ENCODE results near the gene DDX6. TPM values are rescaled to one million over a fixed set of nuclear protein-coding genes. Genes with fewer than 3 reads are reported as not detected.
"Not testable (repeated sequence)": the region's sequence is repeated elsewhere in the genome, so short reads cannot be mapped to it uniquely, and the experiment has no call there.

The DDX6 gene
- total RNA-seq, 1 experiment from 2014 or later: 51.6 TPM

DNA sequence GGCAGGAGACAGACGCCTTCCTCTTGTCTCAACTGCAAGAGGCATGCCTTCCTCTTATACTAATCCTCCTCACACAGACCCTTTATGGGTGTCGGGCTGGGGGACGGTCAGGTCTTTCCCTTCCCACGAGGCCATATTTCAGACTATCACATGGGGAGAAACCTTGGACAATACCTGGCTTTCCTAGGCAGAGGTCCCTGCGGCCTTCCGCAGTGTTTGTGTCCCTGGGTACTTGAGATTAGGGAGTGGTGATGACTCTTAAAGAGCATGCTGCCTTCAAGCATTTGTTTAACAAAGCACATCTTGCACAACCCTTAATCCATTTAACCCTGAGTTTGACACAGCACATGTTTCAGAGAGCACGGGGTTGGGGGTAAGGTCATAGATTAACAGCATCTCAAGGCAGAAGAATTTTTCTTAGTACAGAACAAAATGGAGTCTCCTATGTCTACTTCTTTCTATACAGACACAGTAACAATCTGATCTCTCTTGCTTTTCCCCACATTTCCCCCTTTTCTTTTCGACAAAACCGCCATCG is 69.4 kb downstream of the DDX6 start:
- not testable (repeated sequence) for DNase-seq, H3K36me3 ChIP-seq, H3K9me3 ChIP-seq, H3K4me3 ChIP-seq, H3K27me3 ChIP-seq

DNA sequence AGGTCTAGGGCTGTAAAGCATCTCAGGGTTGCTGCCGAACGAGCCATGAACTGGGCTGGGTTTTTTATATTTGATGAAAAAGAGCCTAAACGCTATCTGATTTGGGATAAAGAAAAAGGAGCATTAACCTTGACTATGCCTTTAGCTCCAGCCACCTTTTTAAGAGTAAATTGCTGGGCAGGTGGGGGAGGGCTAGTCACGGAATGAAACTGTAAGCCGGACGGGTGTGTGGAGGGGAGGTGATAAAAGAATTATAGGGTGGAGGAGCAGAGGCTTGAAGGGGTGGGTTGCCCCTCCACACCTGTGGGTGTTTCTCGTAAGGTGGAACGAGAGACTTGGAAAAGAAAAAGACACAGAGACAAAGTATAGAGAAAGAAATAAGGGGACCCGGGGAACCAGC is 70.2 kb downstream of the DDX6 start:
- DNase-seq, H3K4me3 ChIP-seq, H3K27me3 ChIP-seq, H3K36me3 ChIP-seq, H3K9me3 ChIP-seq: not testable (repeated sequence)

DNA sequence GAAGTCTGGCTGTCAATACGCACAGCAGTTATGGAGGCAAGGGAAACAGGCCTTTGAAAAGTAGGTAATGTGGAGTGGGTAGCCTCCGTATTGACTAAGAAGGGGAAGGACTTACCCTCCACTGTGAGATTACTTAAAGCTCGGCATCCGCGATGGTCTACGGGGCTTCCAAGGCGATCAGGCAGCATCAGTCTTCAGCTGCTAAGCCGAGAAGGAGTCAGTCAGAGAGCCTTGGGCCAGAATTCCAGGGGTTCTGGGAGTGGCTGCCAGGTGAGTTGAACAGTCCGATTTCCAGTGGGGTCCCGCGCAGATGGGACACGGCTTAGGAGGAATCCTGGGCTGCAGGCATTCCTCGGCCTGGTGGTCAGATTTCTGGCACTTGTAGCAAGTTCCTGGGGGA is 70.9 kb downstream of the DDX6 start:
- not testable (repeated sequence) for H3K27me3 ChIP-seq, DNase-seq, H3K4me3 ChIP-seq, H3K9me3 ChIP-seq, H3K36me3 ChIP-seq

DNA sequence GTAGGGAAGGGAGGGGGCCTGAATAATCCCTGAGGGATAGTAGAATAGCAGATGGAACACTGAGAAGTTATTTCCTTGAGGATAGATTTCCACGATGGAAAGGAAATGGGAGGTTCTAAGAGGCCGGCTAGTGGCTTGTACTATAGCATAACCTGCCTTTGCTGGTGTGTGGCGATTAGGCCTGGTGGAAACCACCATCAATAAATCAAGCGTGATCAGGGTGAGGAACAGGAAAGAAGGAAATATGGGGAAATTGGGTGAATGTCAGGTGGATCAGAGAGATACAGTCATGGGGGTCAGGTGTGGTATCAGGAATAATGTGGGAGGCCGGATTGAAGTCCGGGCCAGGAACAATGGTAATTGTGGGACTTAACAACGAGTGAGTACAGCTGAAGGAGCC is 72.4 kb downstream of the DDX6 start:
- not testable (repeated sequence) for H3K27me3 ChIP-seq, H3K9me3 ChIP-seq, DNase-seq, H3K36me3 ChIP-seq, H3K4me3 ChIP-seq

GRCh38 chr11:118717733-118718132 is 73.2 kb downstream of the DDX6 start:
- not testable (repeated sequence) for DNase-seq, H3K27me3 ChIP-seq, H3K36me3 ChIP-seq, H3K9me3 ChIP-seq, H3K4me3 ChIP-seq

DNA sequence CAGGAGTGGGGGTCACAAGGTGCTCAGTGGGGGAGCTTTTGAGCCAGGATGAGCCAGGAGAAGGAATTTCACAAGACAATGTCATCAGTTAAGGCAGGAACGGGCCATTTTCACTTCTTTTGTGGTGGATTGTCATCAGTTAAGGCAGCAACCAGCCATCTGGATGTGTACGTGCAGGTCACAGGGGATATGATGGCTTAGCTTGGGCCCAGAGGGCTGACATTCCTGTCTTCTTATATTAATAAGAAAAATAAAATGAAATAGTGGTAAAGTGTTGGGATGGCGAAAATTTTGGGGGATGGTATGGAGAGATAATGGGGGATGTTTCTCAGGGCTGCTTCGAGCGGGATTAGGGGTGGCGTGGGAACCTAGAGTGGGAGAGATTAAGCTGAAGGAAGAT is 73.7 kb downstream of the DDX6 start:
- not testable (repeated sequence) for H3K27me3 ChIP-seq

DNA sequence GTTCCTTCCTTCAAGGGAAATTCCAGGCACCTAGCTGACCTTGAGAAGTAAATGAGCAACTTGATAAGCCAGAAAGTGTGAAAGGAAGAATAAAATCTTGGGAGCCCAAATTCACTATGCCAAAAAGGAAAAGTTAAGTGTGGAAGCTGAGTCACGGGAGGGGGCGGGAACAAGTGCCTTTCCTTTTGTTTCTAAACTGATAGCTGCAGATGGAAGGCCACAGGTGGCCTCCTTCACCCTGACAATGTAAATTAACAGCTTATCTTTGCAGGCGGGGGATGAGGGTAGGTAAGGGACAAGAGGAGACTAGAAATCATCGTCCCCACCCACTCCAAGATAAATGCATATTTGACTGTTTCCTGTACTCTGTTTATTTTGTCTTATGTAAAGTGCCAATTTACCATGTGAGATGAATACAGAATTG is 75.1 kb downstream of the DDX6 start:
- Histone ChIP-seq H3K36me3 (no peaks in the 10 kb centered on the region), H3K27me3 (no peaks in the 10 kb centered on the region), H3K9me3 (no peaks in the 10 kb centered on the region), H3K4me3 (no peak overlapping the region)
- no peak for DNase-seq

More for the DNA sequence above, 73.7 kb downstream of the DDX6 start:
- H3K36me3 ChIP-seq, H3K9me3 ChIP-seq, DNase-seq, H3K4me3 ChIP-seq: not testable (repeated sequence)

GRCh38 chr11:118715245-118715831 is 75.6 kb downstream of the DDX6 start:
- no peak for DNase-seq
- no peaks in the 10 kb centered on the region for H3K36me3 ChIP-seq

DNA sequence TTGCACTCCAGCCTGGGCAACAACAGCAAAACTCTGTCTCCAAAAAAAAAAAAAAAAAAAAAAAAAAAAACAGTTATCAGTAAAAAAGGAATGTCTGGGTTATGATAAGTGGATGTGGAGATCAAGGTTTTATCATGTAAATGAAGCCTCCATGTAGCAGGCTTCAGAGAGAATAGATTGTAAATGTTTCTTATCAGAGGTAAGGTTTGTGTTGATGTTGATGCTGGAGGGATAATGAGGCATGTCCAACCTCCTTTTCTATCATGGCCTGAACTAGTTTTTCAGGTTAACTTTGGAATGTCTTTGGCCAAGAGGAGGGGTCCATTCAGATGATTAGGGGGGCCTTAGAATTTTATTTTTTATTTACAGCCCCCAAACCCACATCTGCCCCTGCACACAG is 76.1 kb downstream of the DDX6 start:
- no peaks in the 10 kb centered on the region for H3K36me3 ChIP-seq
- no peak overlapping the region for H3K4me3 ChIP-seq
- no peaks in the 10 kb centered on the region for H3K27me3 ChIP-seq
- no peak for DNase-seq
- H3K9me3 ChIP-seq: no peaks in the 10 kb centered on the region

More at GRCh38 chr11:118715245-118715831, 75.6 kb downstream of the DDX6 start:
- H3K4me3 ChIP-seq: no peak overlapping the region
- H3K27me3 ChIP-seq: no peaks in the 10 kb centered on the region
- no peaks in the 10 kb centered on the region for H3K9me3 ChIP-seq

GRCh38 chr11:118714416-118714815 is 76.5 kb downstream of the DDX6 start:
- not testable (repeated sequence) for DNase-seq, H3K4me3 ChIP-seq, H3K9me3 ChIP-seq, H3K27me3 ChIP-seq, H3K36me3 ChIP-seq

DNA sequence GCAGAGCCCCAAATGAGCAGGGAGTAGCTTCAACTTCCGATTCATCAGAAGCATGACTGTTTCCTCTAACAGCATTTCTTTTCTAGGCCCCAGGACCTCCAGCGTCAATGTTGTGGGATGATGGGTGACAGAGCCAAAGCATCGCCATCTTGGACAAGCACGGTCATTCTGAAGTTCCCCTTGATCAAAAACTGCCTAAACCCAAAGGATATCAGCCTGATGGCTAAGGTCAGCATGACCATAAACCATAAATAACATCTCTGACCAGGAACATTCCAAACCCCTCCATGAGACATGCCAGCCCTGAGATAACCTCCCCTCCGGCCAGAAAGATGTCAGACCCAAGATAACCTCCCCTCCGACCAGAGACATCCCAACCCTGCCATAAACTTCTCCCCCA is 82.7 kb downstream of the DDX6 start:
- Histone ChIP-seq H3K9me3 (no peaks in the 10 kb centered on the region), H3K27me3 (no peaks in the 10 kb centered on the region), H3K36me3 (no peaks in the 10 kb centered on the region), H3K4me3 (no peak overlapping the region)
- no peak for DNase-seq

DNA sequence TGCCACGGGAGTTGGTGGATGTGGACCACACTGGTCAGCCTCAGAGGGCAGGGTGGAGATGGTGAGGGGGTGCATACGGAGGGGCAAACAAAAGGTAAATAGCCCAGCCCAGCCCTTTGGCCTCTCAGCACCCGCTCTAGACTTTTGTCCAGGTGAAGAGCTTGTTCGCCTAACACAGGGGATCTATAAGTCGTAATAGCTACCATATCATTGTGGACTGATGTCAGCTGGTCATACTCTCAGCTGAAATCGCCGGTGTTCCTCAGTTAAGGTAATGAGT is 84.5 kb downstream of the DDX6 start:
- no peak for DNase-seq
- H3K4me3 ChIP-seq: no peak overlapping the region
- no peaks in the 10 kb centered on the region for H3K27me3 ChIP-seq
- no peaks in the 10 kb centered on the region for H3K9me3 ChIP-seq
- no peaks in the 10 kb centered on the region for H3K36me3 ChIP-seq

- no peaks in the 10 kb centered on the region for H3K9me3 ChIP-seq
- DNase-seq: no peak
These were observed 85.0 kb downstream of the DDX6 start for GRCh38 chr11:118705791-118706545.

DNA sequence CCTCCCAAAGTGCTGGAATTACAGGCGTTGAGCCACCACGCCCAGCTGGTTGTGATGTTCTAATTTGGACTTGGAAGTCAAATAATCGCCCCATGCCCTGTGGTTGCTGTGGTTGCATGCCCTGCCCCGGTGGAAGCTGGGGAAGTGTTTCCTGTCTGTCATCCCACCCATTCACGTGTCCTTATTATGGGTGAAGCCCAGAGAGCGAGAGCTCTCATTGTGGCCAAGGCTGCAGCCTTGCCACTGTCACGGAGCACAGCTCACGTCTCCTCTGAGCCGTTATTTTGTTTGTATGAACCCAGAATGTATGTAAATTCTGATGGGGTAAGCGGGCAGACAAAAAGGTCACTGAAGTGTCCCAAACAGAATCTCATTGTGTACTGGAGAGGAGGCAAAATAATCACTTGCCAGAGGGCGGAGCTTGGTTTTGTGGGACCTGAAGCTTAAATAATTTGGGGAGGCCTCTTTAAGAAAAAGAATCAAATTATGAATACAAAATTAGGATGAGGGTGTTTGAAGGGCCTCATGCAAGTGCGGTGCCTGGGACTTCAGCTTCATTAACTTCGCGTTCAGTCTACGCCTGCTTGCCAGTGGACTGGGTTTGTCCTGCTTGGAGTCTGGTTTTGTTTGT is 85.7 kb downstream of the DDX6 start:
- Histone ChIP-seq H3K4me3 (no peak overlapping the region), H3K27me3 (no peaks in the 10 kb centered on the region), H3K9me3 (no peaks in the 10 kb centered on the region), H3K36me3 (no peaks in the 10 kb centered on the region)
- no peak for DNase-seq

More at GRCh38 chr11:118705791-118706545, 85.0 kb downstream of the DDX6 start:
- no peak overlapping the region for H3K4me3 ChIP-seq
- H3K27me3 ChIP-seq: no peaks in the 10 kb centered on the region
- H3K36me3 ChIP-seq: no peaks in the 10 kb centered on the region

DNA sequence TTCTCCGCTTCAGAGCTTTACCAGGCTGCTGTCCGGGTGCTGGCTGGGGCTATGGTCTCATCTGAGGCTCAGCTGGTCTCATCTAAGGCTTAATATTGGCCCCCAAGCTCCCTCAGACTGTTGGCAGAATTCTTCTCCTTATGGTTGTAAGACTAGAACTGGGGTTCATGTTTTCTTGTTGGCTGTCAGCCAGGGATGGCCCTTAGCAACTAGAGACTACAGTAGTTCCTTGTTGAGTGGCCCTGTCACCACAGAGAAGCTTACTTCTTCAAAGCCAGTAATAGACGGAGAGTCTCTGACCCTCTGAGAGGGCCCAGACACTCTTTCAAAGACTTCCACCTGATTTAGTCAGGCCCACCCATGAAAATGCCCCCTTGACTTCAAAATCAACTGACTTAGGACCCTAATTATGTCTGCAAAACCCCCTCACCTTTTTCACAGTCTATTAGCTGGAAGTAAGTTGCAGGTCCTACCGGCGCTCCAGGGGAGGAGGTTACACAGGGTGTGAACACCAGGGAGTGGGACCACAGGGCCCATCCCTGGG is 87.3 kb downstream of the DDX6 start:
- DNase-seq: no peak
- Histone ChIP-seq H3K9me3 (no peaks in the 10 kb centered on the region), H3K27me3 (no peaks in the 10 kb centered on the region), H3K36me3 (no peaks in the 10 kb centered on the region), H3K4me3 (no peak overlapping the region)

DNA sequence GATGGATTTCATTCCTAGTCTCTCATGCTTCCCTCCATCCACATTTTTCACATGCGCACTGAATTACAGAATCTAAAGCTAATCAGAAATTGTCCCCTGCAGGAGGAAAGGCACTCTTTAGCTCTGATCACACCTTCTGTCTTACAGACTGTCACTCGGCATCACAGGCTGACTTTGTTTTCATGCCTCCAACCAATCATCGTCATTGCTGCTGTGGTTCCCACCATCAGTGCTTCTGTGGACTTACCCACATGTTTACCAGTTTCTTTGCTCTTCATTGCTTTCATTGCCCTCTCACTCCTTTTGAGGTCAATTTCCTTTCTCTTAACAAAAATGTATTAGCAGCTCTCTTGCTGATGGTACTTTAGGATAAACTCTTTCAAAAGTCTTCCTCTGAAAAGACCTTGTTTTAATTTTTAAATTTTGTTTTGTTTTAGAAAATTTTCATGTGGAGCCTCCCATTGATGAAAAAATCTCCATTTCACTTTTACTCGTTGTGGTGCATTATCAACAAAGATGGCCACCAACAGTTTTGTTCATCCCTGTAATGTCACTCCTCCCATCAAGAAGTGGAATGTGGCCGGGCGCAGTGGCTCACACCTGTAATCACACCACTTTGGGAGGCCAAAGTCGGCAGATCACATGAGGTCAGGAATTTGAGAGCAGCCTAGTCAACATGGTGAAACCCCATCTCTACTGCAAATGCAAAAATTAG is 91.3 kb downstream of the DDX6 start:
- DNase-seq: no peak
- Histone ChIP-seq H3K27me3 (no peaks in the 10 kb centered on the region), H3K4me3 (no peak overlapping the region), H3K9me3 (no peaks in the 10 kb centered on the region), H3K36me3 (no peaks in the 10 kb centered on the region)
